Measurements from ENCODE around the gene GUCA2A. TPM values are rescaled to one million over a fixed set of nuclear protein-coding genes. Genes with fewer than 3 reads are reported as not detected.

GUCA2A gene
- total RNA-seq, 1 donor from 2014 or later = not detected

GRCh38 chr1:42133390-42133789 lies 31.2 kb downstream of the GUCA2A start:
- Mint-ChIP-seq H3K9me3 (ENCODE audit: unreplicated experiment) (no peaks in the 10 kb centered on the region), H3K4me1 (ENCODE audit: low read depth, unreplicated experiment) (no peaks in the 10 kb centered on the region), H3K36me3 (ENCODE audit: low read depth, unreplicated experiment) (no peaks in the 10 kb centered on the region), H3K4me3 (ENCODE audit: unreplicated experiment) (no peak overlapping the region), H3K27me3 (ENCODE audit: low read depth, unreplicated experiment) (peaks cover 18% of the 10 kb centered on the region), H3K27ac (ENCODE audit: unreplicated experiment) (no peak overlapping the region)
- Histone ChIP-seq H3K4me3 (ENCODE audit: insufficient read depth, low read depth, low read length) (no peak overlapping the region), H3K27me3 (ENCODE audit: insufficient read depth, low read length) (peaks cover 7% of the 10 kb centered on the region), H3K4me1 (ENCODE audit: insufficient read depth, low read length) (no peaks in the 10 kb centered on the region), H3K36me3 (ENCODE audit: insufficient read depth, low read length) (no peaks in the 10 kb centered on the region), H3K27ac (ENCODE audit: low read depth, low read length) (no peak overlapping the region), H3K79me2 (ENCODE audit: insufficient read depth, low read length) (no peaks in the 10 kb centered on the region), H2AFZ (ENCODE audit: low read depth, low read length) (no peak overlapping the region), H3K4me2 (ENCODE audit: low read length) (no peak overlapping the region), H4K20me1 (ENCODE audit: insufficient read depth, low read length) (no peaks in the 10 kb centered on the region), H3K9ac (ENCODE audit: low read length) (no peak overlapping the region), H3K9me3 (ENCODE audit: insufficient read depth, low read depth, low read length) (no peaks in the 10 kb centered on the region)
- DNase-seq (ENCODE audit: low read depth) (no peak), FAIRE-seq (no peak)
- TF ChIP-seq CTCF (IDR thresholded peaks at IDR 0.05; ENCODE audit: insufficient read depth, low read depth, low read length) (no peak), EZH2 (IDR thresholded peaks at IDR 0.05; ENCODE audit: insufficient read depth, low read length) (no peak)

- no peak overlapping the region for H3K4me3 Mint-ChIP-seq (ENCODE audit: unreplicated experiment)
- no peaks in the 10 kb centered on the region for H3K4me1 ChIP-seq (ENCODE audit: insufficient read depth, low read length)
- H4K20me1 ChIP-seq (ENCODE audit: insufficient read depth, low read length) = no peaks in the 10 kb centered on the region
- H3K36me3 Mint-ChIP-seq (ENCODE audit: low read depth, unreplicated experiment) = no peaks in the 10 kb centered on the region
- no peak overlapping the region for H3K4me2 ChIP-seq (ENCODE audit: low read length)
- no peak for DNase-seq (ENCODE audit: low read depth)
- TF ChIP-seq CTCF (IDR thresholded peaks at IDR 0.05; ENCODE audit: insufficient read depth, low read depth, low read length) (no peak), EZH2 (IDR thresholded peaks at IDR 0.05; ENCODE audit: insufficient read depth, low read length) (no peak)
- H3K27ac Mint-ChIP-seq (ENCODE audit: unreplicated experiment) = no peak overlapping the region
- H3K27me3 Mint-ChIP-seq (ENCODE audit: low read depth, unreplicated experiment) = peaks cover 23% of the 10 kb centered on the region
- H3K27ac ChIP-seq (ENCODE audit: low read depth, low read length) = no peak overlapping the region
- H3K27me3 ChIP-seq (ENCODE audit: insufficient read depth, low read length) = peaks cover 5% of the 10 kb centered on the region
- no peak overlapping the region for H3K9ac ChIP-seq (ENCODE audit: low read length)
- FAIRE-seq = no peak
- H3K36me3 ChIP-seq (ENCODE audit: insufficient read depth, low read length) = no peaks in the 10 kb centered on the region
- H3K4me1 Mint-ChIP-seq (ENCODE audit: low read depth, unreplicated experiment) = no peaks in the 10 kb centered on the region
- H3K4me3 ChIP-seq (ENCODE audit: insufficient read depth, low read depth, low read length) = no peak overlapping the region
- no peaks in the 10 kb centered on the region for H3K79me2 ChIP-seq (ENCODE audit: insufficient read depth, low read length)
- H2AFZ ChIP-seq (ENCODE audit: low read depth, low read length) = no peak overlapping the region
- no peaks in the 10 kb centered on the region for H3K9me3 ChIP-seq (ENCODE audit: insufficient read depth, low read depth, low read length)
- H3K9me3 Mint-ChIP-seq (ENCODE audit: unreplicated experiment) = no peaks in the 10 kb centered on the region
Measured at GRCh38 chr1:42130061-42130660, 34.4 kb downstream of the GUCA2A start.

- H4K20me1 ChIP-seq (ENCODE audit: insufficient read depth, low read length) = no peaks in the 10 kb centered on the region
- H3K9ac ChIP-seq (ENCODE audit: low read length) = no peak overlapping the region
- FAIRE-seq = no peak
- no peaks in the 10 kb centered on the region for H3K36me3 ChIP-seq (ENCODE audit: insufficient read depth, low read length)
- no peak overlapping the region for H2AFZ ChIP-seq (ENCODE audit: low read depth, low read length)
- H3K27me3 ChIP-seq (ENCODE audit: insufficient read depth, low read length) = peaks cover 5% of the 10 kb centered on the region
- no peaks in the 10 kb centered on the region for H3K4me1 ChIP-seq (ENCODE audit: insufficient read depth, low read length)
- H3K4me2 ChIP-seq (ENCODE audit: low read length) = no peak overlapping the region
- no peaks in the 10 kb centered on the region for H3K79me2 ChIP-seq (ENCODE audit: insufficient read depth, low read length)
- H3K9me3 ChIP-seq (ENCODE audit: insufficient read depth, low read depth, low read length) = no peaks in the 10 kb centered on the region
- H3K4me1 Mint-ChIP-seq (ENCODE audit: low read depth, unreplicated experiment) = no peaks in the 10 kb centered on the region
- H3K9me3 Mint-ChIP-seq (ENCODE audit: unreplicated experiment) = no peaks in the 10 kb centered on the region
- H3K4me3 Mint-ChIP-seq (ENCODE audit: unreplicated experiment) = no peak overlapping the region
- no peak overlapping the region for H3K27ac Mint-ChIP-seq (ENCODE audit: unreplicated experiment)
- no peak for TF ChIP-seq CTCF (IDR thresholded peaks at IDR 0.05; ENCODE audit: insufficient read depth, low read depth, low read length)
- no peak for TF ChIP-seq EZH2 (IDR thresholded peaks at IDR 0.05; ENCODE audit: insufficient read depth, low read length)
- H3K4me3 ChIP-seq (ENCODE audit: insufficient read depth, low read depth, low read length) = no peak overlapping the region
- DNase-seq (ENCODE audit: low read depth) = no peak
- H3K36me3 Mint-ChIP-seq (ENCODE audit: low read depth, unreplicated experiment) = no peaks in the 10 kb centered on the region
- H3K27ac ChIP-seq (ENCODE audit: low read depth, low read length) = no peak overlapping the region
- H3K27me3 Mint-ChIP-seq (ENCODE audit: low read depth, unreplicated experiment) = peaks cover 23% of the 10 kb centered on the region
Measured at GRCh38 chr1:42128964-42129363, 35.6 kb downstream of the GUCA2A start.

Data from astrocyte (in vitro differentiated cells and primary cell).